ENCODE measurements around the gene KLHL29.

KLHL29 gene

GRCh38 chr2:23475473-23475872 lies 90.5 kb downstream of the KLHL29 start:
- DNase-seq (ENCODE audit: low read depth in 2 of 2), result no peak

DNA sequence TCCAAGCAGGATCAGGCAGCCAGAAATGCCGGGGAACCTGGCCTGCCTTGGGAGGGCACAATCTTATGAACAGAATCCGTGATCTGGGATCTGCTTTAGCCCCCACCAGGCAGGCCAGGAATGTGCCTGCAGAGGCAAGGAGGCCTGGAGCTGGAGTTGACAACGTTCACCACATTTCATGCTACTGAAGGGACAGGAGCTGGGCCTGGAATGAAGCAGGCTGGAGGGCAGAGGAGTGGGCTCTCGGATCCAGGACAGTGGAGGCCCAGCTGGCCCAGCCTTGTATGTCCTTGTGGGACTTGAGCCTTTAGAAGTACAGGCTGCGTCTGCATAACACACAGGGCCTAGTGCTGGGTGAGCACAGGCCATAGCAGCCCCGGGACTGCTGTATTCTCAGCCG lies 91.8 kb downstream of the KLHL29 start:
- no peak for DNase-seq (ENCODE audit: low read depth in 2 of 2)

DNA sequence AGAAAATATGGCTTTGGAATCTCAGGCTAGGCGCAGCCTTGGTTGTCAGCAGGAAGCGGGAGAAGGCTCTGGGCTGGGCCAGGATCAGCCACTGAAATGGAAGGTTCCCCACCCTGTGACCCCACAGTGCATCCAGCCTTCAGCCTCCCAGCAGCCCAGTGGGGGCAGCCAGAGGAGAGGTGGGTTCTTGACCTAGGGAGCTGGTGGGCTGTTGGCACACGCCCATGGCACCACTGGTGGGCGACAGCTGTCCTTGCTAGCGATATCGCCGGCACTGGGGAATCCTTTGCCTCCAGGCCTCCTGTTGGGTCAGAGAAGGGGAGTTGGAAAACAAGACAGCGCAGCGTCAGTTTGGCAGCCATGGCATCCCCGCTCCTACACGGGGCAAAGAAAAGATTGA lies 92.4 kb downstream of the KLHL29 start:
- DNase-seq (ENCODE audit: low read depth in 2 of 2), result no peak

GRCh38 chr2:23478087-23478932 lies 93.3 kb downstream of the KLHL29 start:
- no peak for DNase-seq (ENCODE audit: low read depth in 2 of 2)

- DNase-seq (ENCODE audit: low read depth in 2 of 2), result no peak
These were observed 94.1 kb downstream of the KLHL29 start for GRCh38 chr2:23478933-23479683.

DNA sequence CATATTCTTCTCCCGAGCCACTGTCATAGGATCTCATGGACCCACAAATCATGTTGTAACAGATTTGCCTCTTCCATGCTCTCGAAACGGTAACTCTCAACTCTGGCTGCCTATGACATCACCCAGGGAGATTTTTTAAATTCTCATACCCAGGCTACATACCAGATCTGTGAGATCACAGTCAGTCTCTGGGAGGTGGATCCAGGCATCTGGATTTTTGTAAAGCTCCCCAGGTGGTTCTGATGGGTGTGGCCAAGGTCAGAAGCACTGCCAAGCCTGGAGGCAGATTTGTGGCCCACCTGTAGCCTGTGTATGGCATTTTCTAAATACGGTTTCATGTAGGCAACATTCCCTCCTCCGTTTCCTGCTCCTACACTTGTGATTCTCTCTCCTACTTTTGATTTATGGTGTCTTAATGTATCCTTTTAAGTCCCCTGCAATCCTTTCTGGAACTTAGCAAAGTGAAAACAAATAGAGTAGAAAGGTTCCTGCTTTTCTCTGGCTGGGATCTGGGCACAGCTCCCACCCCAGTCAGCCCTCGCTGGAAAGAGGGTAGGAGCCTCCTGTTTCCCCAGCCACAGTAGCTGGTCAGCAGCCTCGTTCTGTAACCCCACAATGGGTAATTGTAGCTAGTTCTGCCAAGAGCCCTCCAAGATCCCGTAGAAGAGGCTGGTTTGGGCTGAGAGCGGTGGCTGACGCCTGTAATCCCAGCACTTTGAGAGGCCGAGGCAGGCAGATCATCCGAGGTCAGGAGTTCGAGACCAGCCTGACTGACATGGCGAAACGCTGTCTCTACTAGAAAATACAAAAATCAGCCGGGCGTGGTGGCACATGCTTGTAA lies 96.2 kb downstream of the KLHL29 start:
- no peak for DNase-seq (ENCODE audit: low read depth in 2 of 2)

DNA sequence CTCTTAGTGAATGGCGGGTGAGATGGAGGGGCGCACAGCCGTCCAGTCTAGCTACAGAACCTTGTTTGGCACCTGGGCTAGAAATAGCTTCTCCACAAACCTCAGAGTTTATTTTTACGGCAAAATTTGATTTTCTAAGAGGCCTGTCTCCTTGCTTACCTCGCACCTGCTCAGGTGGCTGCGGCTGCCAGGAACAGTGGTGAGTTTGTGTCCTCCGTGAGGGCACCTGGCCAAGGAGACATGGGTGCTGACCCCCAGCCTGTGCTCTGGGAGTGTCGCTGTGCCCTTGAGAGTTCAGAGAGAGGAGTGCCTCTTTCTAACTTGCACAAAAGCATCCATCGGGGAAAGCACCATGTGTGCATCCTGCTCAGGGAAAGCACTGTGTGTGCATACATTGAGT lies 97.2 kb downstream of the KLHL29 start:
- no peak for DNase-seq (ENCODE audit: low read depth in 2 of 2)

- DNase-seq (ENCODE audit: low read depth in 2 of 2), result no peak
These were observed 97.6 kb downstream of the KLHL29 start for GRCh38 chr2:23482607-23483006.

GRCh38 chr2:23483791-23484190 lies 98.8 kb downstream of the KLHL29 start:
- no peak for DNase-seq (ENCODE audit: low read depth in 2 of 2)

- DNase-seq (ENCODE audit: low read depth in 2 of 2), result no peak
These were observed 99.3 kb downstream of the KLHL29 start for GRCh38 chr2:23484275-23484674.

GRCh38 chr2:23484767-23485166 lies 99.8 kb downstream of the KLHL29 start:
- no peak for DNase-seq (ENCODE audit: low read depth in 2 of 2)

- DNase-seq (ENCODE audit: low read depth in 2 of 2), result no peak
These were observed 100.3 kb downstream of the KLHL29 start for GRCh38 chr2:23485261-23485660.

GRCh38 chr2:23485841-23486683 lies 101.1 kb downstream of the KLHL29 start:
- no peak for DNase-seq (ENCODE audit: low read depth in 2 of 2)

- no peak for DNase-seq (ENCODE audit: low read depth in 2 of 2)
These were observed 101.7 kb downstream of the KLHL29 start for GRCh38 chr2:23486684-23487075.

GRCh38 chr2:23487735-23488492 lies 102.9 kb downstream of the KLHL29 start:
- peak in 1 of 2 donors; percentile 32 for DNase-seq (ENCODE audit: low read depth in 2 of 2)

DNA sequence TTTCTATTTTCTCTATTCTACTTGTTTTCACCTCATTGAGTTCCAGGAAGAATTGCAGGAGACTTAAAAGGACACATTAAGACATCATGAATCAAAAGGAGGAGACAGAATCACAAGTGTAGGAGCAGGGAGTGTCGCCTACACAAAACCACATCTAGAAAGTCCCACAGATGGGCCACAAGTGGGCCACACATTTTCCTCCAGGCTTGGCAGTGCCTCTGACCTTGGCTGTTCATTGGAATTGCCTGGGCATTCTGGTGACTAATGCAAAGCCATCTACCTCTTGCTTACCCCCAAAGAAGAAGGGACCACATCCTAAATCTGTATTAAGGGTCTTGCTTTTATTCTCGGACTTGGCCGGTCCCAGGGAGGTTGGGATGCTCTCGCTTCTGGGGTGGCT lies 103.6 kb downstream of the KLHL29 start:
- DNase-seq (ENCODE audit: low read depth in 2 of 2), result no peak

DNA sequence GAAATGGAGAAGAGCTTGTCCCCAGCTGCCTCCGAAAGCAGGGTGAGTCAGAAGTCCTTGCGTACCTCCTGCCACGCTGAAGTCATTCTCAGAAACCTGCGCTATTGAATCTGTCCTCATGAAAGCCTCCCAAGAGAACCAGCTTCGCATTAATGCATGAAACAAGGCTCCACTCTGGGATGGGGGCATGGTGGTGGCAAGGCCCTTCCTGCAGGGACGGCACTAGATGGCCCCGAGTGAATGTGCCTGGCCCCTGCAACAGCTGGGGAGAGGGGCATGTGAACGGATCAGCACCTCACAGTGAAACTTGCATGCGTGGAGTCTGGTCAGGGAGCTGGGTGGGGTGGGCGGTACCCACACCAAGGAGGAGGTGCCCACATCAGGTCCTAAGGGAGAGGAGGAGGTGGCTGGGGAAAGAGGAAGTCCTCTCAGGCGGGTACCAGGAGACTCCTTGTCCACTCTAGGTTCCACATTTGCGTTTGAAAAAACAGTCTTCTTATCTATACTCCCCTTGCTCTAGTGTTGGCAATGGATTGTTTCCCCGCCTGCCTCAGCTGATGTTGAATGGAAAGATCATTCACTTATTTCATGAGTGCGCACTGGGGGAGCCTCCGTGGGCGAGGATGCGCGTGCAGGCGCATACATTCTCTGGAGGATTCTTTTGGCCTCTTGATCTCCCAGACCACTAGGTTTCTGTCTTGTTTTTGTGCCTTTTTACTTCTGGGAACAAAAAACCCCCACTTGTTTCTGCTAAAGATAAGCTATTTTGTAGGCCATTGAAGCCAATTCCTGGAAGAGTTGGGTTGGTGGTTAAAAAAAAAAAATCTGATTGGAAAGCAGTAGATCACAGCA lies 104.7 kb downstream of the KLHL29 start:
- peak; percentile 34 to 49 for DNase-seq (ENCODE audit: low read depth in 2 of 2)

DNA sequence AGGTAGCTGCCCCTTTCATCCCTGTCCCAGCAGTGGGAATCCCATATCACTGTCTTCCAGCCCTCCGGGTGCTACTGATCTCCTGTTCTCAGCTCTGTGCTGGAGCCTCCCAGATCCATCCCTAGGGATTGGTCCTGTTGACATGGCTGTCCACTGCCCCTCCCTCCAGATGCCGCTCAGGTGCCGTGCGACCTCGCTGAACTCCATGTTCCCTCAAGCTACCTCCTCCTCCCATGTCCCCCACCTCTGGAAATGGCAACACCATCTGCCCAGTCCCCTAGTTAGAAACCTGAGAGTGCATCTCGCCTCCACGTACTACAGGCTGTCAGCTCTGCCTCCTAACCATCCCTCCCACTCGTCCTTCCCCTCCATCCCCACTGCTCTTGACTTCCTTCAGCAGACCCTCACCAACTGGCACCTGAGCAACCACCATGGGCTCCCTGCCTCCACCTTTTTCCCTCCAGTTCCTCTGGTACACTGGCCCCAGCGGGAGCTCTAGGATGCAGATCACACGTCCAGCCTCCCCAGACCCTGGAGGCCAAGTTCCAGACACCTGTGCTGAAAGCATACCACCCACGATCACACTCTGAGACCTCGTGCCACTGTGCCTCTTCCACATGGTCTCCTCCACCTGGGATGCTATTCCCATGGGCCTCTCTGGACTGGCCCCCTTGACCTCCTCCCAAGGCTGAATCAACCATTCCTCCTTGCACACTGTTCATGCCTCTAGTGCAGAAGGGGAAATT lies 106.8 kb downstream of the KLHL29 start:
- no peak for DNase-seq (ENCODE audit: low read depth in 2 of 2)

DNA sequence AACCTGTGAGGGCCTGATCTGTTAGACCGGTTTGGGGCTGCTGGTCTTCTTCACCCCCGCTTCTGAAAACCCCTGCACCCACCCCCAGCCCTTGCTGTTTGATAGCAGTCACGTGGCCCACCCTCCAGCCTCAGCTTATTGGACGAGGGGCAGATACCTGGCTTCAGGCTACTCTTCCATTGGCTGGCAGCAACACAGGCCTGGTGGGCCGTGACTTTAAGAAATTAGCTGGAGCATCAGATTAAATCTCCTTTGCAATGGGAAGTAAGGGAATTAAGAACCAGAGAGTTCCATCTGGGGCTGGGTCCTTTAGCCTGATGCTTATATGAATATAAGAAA lies 107.3 kb downstream of the KLHL29 start:
- no peak for DNase-seq (ENCODE audit: low read depth in 2 of 2)
